ENCODE results near the gene SLC51A. TPM values are rescaled to one million over a fixed set of nuclear protein-coding genes. Genes with fewer than 3 reads are reported as not detected.

The SLC51A gene
- total and polyA plus RNA-seq, 2 donors (not counting 1 experiment from before 2014, with no cell fraction given): not detected

- no peak overlapping the region for H3K27ac ChIP-seq (ENCODE audit: low read length in 2 of 2)
These were observed 44.5 kb downstream of the SLC51A start for GRCh38 chr3:196260784-196261183.

DNA sequence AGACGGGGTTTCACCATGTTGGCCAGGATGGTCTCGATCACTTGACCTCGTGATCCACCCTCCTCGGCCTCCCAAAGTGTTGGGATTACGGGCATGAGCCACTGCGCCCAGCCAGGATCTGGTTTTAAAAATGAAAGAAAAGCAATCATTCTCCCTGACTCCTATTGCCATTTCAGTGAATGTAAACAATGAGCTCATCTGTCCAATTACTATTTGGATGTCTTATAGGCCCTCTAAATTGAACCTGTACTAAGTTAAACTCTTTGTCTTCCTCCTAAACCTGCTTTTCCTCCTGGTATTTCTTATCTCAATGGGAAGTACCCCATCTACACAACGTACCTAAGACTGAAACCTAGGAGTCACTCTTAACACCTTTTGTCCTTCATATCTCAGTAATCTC lies 47.5 kb downstream of the SLC51A start:
- H3K4me1 Mint-ChIP-seq: peaks cover 7% of the 10 kb centered on the region
- H3K4me3 Mint-ChIP-seq: no peak overlapping the region
- ATAC-seq (ENCODE audit: low read depth): no peak
- H3K36me3 ChIP-seq (replicated peaks in 1 of 2; ENCODE audit: control extremely low read depth in 1 of 2, control insufficient read depth in 1 of 2, extremely low read depth in 1 of 2, insufficient read depth in 2 of 2, low read length in 1 of 2): peaks cover 0 to 19% of the 10 kb centered on the region in 2 experiments
- POLR2A ChIA-PET: no interaction called here
- WGBS (ENCODE audit: insufficient coverage): 94% methylated on average over 7 of the region's 7 CpGs
- no peaks in the 10 kb centered on the region for H3K9me3 ChIP-seq (ENCODE audit: control extremely low read depth in 1 of 3, control insufficient read depth in 2 of 3, insufficient read depth in 1 of 3, low read length in 2 of 3)
- H3K4me3 ChIP-seq (ENCODE audit: control extremely low read depth in 1 of 5, extremely low read depth in 1 of 5, insufficient read depth in 1 of 5, low read depth in 2 of 5, low read length in 4 of 5): no peak overlapping the region
- no peak overlapping the region for H2AFZ ChIP-seq (ENCODE audit: insufficient read depth, low read depth, low read length, poor library complexity, severe bottlenecking)
- CTCF ChIA-PET: no interaction called here
- TF ChIP-seq CTCF (IDR thresholded peaks at IDR 0.05) (no peak), EZH2 (IDR thresholded peaks at IDR 0.05; ENCODE audit: borderline replicate concordance, insufficient read depth, low read depth, low read length, poor library complexity, severe bottlenecking) (no peak)
- H3K79me2 ChIP-seq (ENCODE audit: control insufficient read depth, insufficient read depth, low read length): peaks cover 15% of the 10 kb centered on the region
- H4K20me1 ChIP-seq (ENCODE audit: control insufficient read depth, insufficient read depth, low read length, poor library complexity, severe bottlenecking): no peaks in the 10 kb centered on the region
- H3K27me3 Mint-ChIP-seq: no peaks in the 10 kb centered on the region
- intact Hi-C loops (cut with micrococcal nuclease): no loop called here
- peaks cover 1 to 6% of the 10 kb centered on the region in 2 donors for H3K4me1 ChIP-seq (ENCODE audit: control insufficient read depth in 2 of 2, insufficient read depth in 2 of 2, low read length in 2 of 2)
- no peak overlapping the region for H3K27ac ChIP-seq (ENCODE audit: low read length in 2 of 2)
- H3K27ac Mint-ChIP-seq: no peak overlapping the region
- H3K9me3 Mint-ChIP-seq (ENCODE audit: insufficient read depth): peaks cover 3% of the 10 kb centered on the region
- H3K9ac ChIP-seq (ENCODE audit: low read length): no peak overlapping the region
- H3K4me2 ChIP-seq (replicated peaks; ENCODE audit: low read depth, low read length, poor library complexity, severe bottlenecking): no peak overlapping the region
- no peaks in the 10 kb centered on the region for H3K27me3 ChIP-seq (replicated peaks in 1 of 4; ENCODE audit: control extremely low read depth in 1 of 4, control insufficient read depth in 3 of 4, insufficient read depth in 4 of 4, low read length in 3 of 4)
- no peak for DNase-seq

More at GRCh38 chr3:196260784-196261183, 44.5 kb downstream of the SLC51A start:
- intact Hi-C loops (cut with micrococcal nuclease): no loop called here
- Histone ChIP-seq H3K4me1 (ENCODE audit: control insufficient read depth in 2 of 2, insufficient read depth in 2 of 2, low read length in 2 of 2) (no peaks in the 10 kb centered on the region), H3K79me2 (ENCODE audit: control insufficient read depth, insufficient read depth, low read length) (peaks cover 14% of the 10 kb centered on the region), H3K4me3 (ENCODE audit: control extremely low read depth in 1 of 5, extremely low read depth in 1 of 5, insufficient read depth in 1 of 5, low read depth in 2 of 5, low read length in 4 of 5) (no peak overlapping the region), H3K9ac (ENCODE audit: low read length) (no peak overlapping the region), H4K20me1 (ENCODE audit: control insufficient read depth, insufficient read depth, low read length, poor library complexity, severe bottlenecking) (no peaks in the 10 kb centered on the region), H3K27me3 (replicated peaks in 1 of 4; ENCODE audit: control extremely low read depth in 1 of 4, control insufficient read depth in 3 of 4, insufficient read depth in 4 of 4, low read length in 3 of 4) (no peaks in the 10 kb centered on the region), H3K36me3 (replicated peaks in 1 of 2; ENCODE audit: control extremely low read depth in 1 of 2, control insufficient read depth in 1 of 2, extremely low read depth in 1 of 2, insufficient read depth in 2 of 2, low read length in 1 of 2) (peaks cover 5 to 16% of the 10 kb centered on the region in 2 experiments), H3K4me2 (replicated peaks; ENCODE audit: low read depth, low read length, poor library complexity, severe bottlenecking) (no peak overlapping the region), H2AFZ (ENCODE audit: insufficient read depth, low read depth, low read length, poor library complexity, severe bottlenecking) (no peak overlapping the region), H3K9me3 (ENCODE audit: control extremely low read depth in 1 of 3, control insufficient read depth in 2 of 3, insufficient read depth in 1 of 3, low read length in 2 of 3) (no peaks in the 10 kb centered on the region)
- H3K27me3 Mint-ChIP-seq: no peaks in the 10 kb centered on the region
- no peak for ATAC-seq (ENCODE audit: low read depth)
- TF ChIP-seq EZH2 (IDR thresholded peaks at IDR 0.05; ENCODE audit: borderline replicate concordance, insufficient read depth, low read depth, low read length, poor library complexity, severe bottlenecking): no peak
- no peak for TF ChIP-seq CTCF (IDR thresholded peaks at IDR 0.05)
- POLR2A ChIA-PET: no interaction called here
- 100% methylated on average over 1 of the region's 4 CpGs for WGBS (ENCODE audit: insufficient coverage)
- no peak overlapping the region for H3K4me3 Mint-ChIP-seq
- CTCF ChIA-PET: interaction anchor here (1.8 kb wide), 1 partner anchor 8 kb away, joined by 8 read pairs; no protein-coding TSS in a partner anchor
- peaks cover 3% of the 10 kb centered on the region for H3K9me3 Mint-ChIP-seq (ENCODE audit: insufficient read depth)
- H3K4me1 Mint-ChIP-seq: no peaks in the 10 kb centered on the region
- H3K27ac Mint-ChIP-seq: no peak overlapping the region
- DNase-seq: no peak

Measured in B cell (primary cell).